Stimulated activated CD4-positive, alpha-beta T cell treated with anti-CD3 and anti-CD28 coated beads, Interleukin-2, amount 100 ng/mL, for 4 hours (primary cell): ENCODE data around the gene BAHCC1.

Experiments used
- DNase-seq: peaks from one replicate; pipeline ENCODE4 v3.0.0-alpha.2; 2020; ENCODE audit warnings: low read depth

BAHCC1 gene

DNA sequence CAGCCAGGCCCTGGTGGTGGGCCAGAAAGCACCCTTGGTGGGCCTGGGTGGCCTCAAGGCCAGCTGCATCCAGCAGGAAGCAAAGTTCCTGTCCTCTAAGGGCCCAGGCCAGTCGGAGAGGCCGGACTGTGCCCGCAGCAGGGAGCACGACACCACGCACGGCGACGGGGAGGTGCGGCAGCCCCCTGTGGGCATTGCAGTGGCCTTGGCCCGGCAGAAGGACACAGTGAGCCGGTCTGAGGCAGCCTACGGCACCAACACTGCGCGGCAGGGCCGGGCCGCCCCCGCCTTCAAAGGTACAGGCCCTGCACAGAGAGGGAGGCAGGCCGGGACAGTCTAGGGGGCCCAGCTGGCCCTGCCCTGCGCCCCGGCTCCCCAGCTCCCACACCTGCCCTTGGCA lies 48.0 kb downstream of the BAHCC1 start:
- no peak for DNase-seq

DNA sequence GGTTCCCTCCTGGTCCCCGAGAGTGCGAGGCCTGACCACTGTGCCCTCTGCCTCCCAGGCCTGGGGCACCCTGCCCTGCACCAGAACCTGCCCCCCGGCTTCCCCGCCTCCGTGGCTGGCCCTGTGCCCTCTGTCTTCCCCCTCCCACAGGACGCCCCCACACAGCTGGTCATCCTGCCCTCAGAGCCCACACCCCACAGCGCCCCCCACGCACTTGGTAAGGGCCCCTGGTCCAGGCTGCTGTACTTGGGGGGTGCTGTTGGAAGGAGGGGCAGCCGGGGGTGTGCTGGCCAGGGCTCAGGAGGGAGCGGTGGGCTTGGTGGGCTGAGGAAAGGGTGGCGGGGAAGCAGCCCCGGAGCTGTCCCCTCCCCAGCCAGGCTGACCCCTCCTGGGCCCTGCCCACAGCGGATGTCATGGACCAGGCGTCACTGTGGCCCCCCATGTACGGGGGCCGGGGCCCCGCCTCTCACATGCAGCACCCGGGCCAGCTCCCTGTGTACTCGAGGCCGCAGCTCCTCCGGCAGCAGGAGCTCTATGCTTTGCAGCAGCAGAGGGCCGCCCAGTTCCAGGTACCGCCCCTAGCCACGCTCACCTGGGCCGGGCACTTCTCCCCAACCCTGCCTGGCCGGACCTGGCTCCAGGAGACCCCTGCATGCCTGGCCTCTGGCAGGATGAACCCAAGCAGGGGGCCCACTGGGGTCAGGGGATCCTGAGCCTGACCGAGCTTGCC lies 49.5 kb downstream of the BAHCC1 start:
- no peak for DNase-seq

DNA sequence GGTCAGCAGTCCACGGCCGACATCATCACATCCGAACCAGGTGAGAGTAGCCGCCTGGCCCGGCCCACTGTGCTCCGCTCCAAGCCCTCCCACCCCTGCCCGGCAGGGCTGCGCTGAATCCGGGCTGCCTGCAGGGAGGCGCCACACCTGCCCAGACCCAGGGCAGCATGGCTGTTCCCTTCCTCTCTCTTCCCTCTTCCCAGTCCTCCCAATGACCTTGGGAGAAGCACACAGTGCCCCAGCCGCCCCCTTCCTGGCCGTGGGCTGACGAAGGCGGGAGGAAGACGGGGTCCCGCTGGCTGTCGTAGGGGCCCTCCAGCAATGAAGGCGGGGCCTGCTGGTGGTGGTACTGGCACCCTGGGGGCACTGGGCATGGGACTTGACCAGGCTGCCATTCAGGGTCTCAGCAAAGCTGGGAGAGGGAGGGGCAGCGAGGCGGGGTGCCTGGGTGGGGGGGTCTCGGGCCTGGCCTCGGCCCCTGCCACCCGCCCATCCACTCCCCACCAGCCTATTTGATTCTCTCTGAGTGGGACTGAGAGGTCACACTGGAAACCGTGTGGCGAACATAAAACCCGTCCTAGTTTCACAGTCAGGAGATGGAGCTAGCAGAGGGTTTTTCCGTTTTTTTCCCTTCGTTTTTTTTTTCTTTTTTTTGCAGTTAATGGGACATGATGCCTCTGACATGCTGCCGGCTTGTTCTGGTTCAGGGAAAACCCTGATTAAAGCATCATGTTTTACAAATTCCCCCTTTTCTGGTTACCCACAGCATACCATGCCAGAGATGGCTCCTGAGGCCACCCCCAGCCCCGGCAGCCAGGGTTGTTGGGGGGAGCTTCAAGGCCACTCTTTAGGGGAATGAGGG lies 50.6 kb downstream of the BAHCC1 start:
- no peak for DNase-seq

DNA sequence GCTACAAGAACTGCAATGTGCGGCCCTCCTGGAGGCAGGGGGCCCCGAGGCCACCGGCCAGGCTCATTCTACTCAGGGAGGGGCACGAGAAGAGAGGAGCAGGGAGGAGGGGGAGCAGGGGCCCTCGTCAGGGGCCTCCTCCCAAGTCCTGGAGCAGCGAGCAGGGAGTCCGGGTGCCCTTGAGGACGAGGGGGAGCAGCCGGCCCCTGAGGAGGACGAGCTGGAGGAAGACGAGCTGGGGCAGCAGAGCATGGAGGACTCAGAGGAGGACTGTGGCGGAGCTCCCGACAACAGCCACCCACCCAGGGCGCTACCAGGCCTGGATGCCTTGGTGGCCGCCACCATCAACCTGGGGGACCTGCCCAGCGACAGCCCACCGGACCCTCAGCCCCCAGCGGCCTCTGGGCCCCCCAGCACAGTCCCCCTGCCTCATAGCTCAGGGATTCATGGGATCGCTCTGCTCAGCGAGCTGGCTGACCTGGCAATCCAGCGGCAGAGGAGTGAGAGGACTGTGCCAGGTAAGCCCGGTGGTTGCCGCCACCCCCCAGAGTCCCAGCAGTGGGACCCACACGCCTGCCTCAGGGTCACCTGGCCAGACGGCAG lies 52.2 kb downstream of the BAHCC1 start:
- DNase-seq = no peak

DNA sequence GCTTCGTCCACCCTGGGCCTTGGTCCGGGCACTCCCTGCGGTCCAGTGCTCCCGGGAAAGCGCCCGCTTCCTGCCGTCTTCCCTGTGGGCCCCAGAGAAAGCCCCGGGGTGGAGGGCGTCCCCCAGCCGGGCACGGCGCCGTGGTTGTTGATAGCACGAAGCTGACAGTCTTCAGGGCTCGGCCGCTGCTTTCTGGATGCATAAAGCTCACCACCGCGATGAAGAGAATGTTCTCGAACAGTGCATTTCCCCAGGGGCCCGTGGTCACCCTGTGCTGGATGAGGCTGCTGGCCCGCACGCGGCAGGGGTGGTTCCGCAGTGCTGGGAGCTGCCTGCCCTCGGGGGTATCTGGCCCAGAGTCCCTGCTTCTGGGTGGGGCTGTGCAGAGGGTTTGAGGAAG lies 53.2 kb downstream of the BAHCC1 start:
- no peak for DNase-seq

DNA sequence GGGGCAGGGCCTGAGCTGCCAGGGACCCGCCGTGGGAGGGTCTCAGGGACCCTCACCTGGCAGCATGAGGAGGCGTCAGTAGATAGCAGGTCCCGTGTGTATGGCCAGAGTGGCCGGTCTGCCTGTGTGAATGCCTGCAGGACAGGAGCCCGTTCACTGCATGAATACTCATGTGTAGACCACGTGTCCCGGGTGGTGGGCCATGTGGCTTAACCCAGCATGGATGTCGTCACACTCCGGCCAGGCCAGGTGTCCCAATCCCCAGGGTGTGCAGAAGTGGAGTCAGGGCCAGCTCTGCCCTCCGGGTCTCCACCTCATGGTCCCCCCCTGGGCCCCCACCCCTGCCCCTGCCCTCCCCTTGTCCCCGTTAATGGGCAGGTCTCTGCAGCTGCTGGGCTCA lies 53.7 kb downstream of the BAHCC1 start:
- DNase-seq = no peak

DNA sequence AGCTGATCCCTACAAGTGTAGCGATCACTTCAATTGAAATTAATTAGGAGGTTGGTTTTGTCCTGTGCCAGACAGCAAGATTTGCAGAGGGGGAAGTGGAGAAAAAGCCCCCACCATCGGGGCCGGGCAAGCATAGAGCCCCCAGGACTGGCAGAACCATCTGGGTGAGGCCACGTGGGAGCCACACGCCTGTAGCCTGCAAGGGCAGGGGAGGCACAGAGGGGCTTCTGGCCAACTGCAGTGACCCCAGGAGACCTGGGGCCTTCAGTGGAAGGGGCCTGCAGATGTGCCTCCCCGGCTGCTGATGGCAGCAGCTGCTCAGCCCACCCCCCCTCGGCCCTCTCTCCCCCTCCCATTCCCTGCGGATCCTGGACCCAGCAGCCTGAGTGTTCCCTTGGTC lies 54.1 kb downstream of the BAHCC1 start:
- DNase-seq = no peak

DNA sequence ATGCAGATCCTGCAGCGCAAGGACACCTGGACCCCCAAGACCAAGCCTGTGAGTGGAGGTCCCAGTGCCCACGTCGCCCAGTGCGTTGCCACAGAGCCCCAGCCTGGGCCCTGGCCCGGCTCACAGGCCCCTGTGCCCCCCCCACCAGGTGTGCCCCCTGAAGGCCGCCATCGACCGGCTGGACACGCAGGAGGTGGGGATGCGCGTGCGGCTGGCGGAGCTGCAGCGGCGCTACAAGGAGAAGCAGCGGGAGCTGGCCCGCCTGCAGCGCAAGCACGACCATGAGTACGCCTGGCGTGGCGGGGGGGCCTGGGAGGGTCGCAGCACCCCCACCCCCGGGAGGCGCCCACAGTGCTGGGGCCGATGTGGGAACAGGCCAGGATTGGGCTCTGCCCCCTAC lies 56.6 kb downstream of the BAHCC1 start:
- no peak for DNase-seq

DNA sequence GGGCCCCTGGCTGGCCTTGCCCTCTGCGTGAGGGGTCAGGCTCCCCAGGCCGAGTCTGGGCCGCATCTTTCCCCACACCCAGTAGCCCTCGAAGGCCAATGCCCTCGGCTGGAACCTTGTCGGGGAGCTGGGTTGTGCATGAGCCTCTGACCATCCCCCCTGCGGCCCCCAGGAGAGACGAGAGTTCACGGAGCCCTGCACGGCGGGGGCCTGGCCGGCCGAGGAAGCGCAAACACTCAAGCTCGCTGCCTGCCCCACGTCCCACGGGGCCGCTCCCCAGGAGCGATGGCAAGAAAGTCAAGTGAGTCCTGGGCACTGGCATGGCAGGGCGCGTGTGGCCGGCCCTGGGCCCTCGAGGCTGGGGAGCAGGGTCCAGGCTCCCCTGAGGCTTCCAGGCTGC lies 57.3 kb downstream of the BAHCC1 start:
- no peak for DNase-seq

DNA sequence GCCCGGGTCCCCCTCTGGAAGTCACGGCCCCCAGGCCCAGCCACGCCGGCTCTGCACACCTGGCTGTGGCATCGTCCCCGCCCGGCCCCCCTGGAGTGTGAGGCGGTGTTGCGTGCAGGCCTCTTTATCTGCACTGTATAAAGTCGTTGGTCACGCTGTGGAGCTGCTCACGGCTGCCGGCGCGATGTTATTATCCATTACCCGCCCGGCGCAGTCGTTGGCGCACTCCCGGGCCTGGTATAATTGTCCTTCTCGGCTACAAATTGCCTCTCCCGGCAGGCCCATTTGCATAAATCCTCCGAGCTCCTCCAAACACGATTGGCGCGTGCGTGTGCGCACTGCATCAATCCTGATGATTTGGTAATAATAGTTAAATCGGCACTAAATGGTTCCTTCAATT lies 57.8 kb downstream of the BAHCC1 start:
- no peak for DNase-seq

DNA sequence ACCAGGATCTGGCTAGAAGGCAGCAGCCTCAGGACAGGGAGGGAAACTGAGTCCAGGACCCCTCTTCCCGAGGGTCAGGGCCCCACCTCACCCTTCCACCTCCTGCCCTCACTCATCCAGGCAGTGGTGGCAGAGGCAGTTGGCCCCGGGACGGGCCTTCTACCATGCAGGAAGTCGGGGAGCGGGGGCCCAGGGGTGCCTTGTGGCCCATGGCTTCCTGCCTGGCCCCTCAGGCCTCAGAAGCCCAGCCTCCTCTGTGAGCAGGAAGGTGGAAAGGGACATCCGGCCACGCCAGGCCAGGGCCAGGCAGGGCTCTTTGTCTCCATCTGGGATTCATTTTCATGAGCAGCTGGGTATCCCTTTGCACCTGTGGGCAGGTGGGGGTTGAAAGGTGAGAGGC lies 58.5 kb downstream of the BAHCC1 start:
- DNase-seq = no peak

DNA sequence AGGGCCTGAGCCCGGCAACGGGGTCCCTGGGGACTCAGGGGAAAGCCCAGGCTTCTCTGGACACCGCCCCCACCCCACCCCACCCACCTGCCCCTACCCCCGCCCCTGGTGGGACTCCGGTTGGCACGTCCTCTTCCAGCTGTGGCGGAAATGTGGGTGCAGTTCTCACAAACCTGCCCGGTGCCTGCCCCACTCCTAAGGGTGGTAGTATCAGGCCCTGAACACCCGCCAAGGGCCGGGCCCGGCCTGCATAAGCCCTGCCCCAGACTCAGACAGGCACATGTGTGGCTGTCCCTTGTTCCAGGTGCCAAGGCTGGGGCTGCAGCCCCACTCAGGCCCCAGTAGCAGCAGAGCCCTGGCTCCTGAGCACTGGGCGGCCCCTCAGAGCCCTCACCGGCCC lies 59.2 kb downstream of the BAHCC1 start:
- DNase-seq = no peak

DNA sequence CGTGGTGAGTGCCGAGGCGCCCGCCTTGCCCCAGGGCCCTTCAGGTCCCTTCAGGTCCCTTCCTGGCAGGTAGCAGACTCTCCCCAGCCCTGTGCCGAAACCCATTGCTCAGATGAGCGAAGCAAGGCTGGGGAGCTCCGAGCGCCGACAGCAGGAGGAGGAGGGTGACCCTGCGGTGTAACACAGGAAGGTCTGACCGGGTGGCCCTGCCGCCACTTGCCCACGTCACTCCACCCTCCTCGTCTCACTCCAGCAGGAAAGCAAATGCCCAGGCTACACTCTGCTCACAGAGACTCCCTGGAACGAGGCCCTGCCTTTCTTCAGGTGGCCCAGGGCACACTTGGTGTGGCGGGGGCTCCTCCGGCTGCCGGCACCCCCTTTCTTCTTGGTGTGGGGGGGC lies 60.1 kb downstream of the BAHCC1 start:
- DNase-seq = no peak

DNA sequence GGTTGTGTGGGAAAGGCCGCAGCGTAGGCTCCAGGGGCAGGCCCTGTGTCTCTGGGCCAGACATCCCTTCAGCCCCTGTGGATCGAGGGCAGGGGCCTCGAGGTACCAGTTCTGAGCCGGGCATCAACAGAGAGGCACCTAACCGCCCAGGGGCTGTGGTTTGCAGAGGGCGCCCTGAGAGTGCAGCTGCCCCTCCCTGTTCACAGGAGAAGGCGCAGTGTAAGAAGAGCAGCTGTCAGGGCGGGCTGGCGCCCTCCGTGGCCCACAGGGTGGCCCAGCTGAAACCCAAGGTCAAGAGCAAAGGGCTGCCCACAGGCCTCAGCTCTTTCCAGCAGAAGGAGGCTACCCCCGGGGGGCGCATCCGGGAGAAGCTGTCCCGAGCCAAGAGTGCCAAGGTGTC lies 60.8 kb downstream of the BAHCC1 start:
- DNase-seq = no peak

DNA sequence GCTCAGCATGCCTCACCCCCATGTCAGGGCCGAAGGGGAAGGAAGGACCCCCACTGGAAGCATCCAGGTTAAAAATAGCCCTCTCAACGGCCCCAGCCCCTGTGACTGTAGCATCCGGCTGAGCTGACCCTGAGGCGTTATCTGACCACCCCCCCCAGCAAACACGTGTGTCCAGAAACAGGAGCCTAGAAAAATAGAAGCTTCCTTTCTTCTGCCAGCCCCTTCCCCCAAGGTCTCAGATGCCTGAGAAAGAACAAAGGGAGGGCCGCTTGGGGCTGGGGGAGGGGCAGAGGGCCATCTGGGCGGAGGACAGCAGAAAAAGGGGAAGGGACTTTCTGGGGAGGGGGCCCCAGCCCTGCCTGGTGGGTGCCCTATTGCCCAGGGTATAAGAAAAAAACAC lies 61.5 kb downstream of the BAHCC1 start:
- no peak for DNase-seq

DNA sequence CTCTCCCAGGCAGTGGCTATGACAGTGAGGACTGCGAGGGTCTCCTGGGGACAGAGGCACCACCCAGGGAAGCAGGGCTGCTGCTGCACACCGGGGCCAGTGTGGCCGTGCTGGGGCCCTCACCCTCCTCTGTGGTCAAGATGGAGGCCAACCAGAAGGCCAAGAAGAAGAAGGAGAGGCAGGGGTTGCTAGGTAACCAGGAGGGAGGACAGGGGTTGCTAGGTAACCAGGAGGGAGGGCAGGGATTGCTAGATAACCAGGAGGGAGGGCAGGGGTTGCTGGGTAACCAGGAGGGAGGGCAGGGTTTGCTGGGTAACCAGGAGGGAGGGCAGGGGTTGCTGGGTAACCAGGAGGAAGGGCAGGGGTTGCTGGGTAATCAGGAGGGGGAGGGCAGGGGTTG lies 62.1 kb downstream of the BAHCC1 start:
- DNase-seq = no peak

DNA sequence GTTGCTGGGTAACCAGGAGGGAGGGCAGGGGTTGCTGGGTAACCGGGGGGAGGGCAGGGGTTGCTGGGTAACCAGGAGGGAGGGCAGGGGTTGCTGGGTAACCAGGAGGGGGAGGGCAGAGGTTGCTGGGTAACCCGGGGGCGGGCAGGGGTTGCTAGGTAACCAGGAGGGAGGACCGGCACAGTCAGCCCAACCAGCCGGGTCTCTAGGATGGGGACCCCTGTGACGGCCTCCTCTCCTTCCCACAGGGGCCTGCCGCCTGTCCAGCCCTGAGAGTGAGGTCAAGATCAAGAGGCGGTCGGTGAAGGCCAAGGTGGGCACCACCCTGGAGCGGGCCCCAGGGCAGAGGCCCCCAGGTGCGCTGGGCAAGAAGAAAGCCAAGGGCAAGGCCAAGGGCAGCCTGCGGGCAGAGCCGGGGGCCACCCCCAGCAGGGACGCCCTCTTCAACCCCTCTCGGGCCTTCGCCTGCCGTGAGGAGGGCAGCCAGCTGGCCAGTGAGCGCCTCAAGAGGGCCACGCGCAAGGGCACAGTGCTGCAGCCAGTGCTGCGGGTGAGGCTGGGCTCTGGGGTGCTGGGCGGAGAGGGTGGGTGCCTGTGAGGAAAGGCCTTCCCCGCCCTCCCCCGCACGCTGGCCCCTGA lies 62.8 kb downstream of the BAHCC1 start:
- no peak for DNase-seq

DNA sequence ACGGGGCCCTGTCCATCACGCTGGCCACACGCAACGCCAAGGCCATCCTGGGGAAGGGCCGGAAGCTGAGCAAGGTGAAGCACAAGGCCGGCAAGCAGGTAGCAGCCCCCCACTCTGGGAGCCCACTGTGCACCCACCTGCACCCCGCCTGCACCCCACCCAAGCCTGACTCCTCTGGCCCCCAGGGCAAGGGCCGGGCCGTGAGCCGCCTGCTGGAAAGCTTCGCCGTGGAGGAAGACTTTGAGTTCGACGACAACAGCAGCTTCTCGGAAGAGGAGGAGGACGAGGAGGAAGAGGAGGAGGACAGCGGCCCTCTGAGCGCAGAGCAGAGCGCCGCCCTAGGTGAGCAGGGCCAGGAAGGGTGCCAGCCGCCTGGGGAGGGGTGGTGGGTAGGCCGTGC lies 63.4 kb downstream of the BAHCC1 start:
- no peak for DNase-seq

DNA sequence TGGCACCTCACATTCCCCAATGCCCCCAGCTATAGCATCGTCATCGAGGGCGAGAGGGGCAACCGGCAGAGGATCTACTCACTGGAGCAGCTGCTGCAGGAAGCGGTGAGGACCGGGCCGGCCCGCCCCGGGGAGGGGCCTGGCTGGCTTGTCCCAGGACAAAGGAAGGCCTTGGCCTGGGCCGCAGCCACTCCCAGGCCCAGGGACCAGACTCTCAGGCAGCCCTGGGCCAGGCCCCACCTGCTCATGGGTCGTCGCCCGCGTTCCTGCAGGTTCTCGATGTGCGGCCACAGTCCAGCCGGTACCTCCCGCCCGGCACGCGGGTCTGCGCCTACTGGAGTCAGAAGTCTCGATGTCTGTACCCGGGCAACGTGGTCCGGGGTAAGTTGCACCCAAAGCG lies 64.0 kb downstream of the BAHCC1 start:
- DNase-seq = no peak

DNA sequence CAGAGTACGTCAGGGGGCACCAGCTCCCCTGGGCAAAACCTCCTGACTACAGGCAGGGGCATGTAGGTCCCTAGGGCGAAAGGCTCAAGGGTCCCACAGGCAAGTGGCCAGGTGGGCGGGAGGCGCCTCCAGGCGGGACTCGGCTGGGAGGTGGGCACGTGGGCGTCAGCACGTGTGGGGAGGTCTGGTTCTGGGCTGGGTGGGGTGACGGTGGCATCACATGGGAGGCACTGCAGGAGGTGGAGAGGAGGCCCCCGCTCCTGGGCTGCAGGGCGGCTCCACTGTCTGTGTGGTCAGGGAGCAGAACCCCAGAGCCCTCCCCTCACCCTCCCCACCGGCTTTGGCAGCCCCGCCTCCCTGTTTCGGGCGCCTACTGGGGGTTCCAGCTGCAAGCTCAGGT lies 64.6 kb downstream of the BAHCC1 start:
- no peak for DNase-seq

DNA sequence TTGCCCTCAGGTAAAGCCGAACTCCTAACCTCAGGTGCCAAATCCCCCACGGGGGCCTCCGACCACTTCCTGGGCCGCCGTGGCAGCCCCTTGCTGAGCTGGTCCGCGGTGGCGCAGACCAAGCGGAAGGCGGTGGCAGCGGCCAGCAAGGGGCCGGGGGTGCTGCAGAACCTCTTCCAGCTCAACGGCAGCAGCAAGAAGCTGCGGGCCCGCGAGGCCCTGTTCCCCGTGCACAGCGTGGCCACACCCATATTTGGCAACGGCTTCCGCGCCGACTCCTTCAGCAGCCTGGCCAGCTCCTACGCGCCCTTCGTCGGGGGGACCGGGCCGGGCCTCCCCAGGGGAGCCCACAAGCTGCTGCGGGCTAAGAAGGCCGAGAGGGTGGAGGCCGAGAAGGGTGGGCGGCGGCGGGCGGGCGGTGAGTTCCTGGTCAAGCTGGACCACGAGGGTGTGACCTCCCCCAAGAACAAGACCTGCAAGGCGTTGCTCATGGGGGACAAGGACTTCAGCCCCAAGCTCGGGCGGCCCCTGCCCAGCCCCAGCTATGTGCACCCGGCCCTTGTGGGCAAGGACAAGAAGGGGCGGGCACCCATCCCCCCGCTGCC lies 65.7 kb downstream of the BAHCC1 start:
- no peak for DNase-seq
